SK-N-SH (cell line): ENCODE data around the gene MRNIP. TPM values are rescaled to one million over a fixed set of nuclear protein-coding genes. Genes with fewer than 3 reads are reported as not detected.

ENCODE experiments used
- CTCF ChIA-PET: fragments of 300-600, 350-600 bp; formaldehyde crosslinking; extraction: SDS; loops from one replicate; lab custom pipeline; 2021; lab: Yijun Ruan, JAX
- POLR2A ChIA-PET: fragments of 350-600 bp; sonication (Branson Sonifier 250); formaldehyde crosslinking; extraction: SDS; loops from one replicate; lab custom pipeline; 2020; ENCODE audit warnings: antibody characterized with exemption, inconsistent platforms; lab: Yijun Ruan, JAX
- DNase-seq: peaks from one replicate; pipeline ENCODE4 v3.0.0; 2012
- H2AFZ ChIP-seq: fragments of 200-600 bp; sonication (generic); 2 replicates; pipeline ENCODE4 v1.8.1; 2016; ENCODE audit warnings: antibody characterized with exemption, mild to moderate bottlenecking, low read depth
- H3F3A ChIP-seq: fragments of 200-600 bp; sonication (generic); replicated peaks from 2 replicates; pipeline ENCODE3; 2016; ENCODE audit warnings: antibody characterized with exemption, mild to moderate bottlenecking; ENCODE audit not compliant: insufficient read depth
- H3K27ac ChIP-seq, 2 experiments: fragments of 200-500 bp in 1 of 2; fragments of 200-600 bp in 1 of 2; sonication (Bioruptor generic) in 1 of 2; sonication (generic), shearing (Covaris generic) in 1 of 2; 2 replicates each; pipeline versions ENCODE4 v1.5.1 to v1.6.1; 2014 to 2016; ENCODE audit warnings: low read depth in 2 of 2, inconsistent platforms in 1 of 2, low read length in 1 of 2, mild to moderate bottlenecking in 1 of 2, mixed read lengths in 1 of 2
- H3K27me3 ChIP-seq: fragments of 200-600 bp; sonication (generic), shearing (Covaris generic); 2 replicates; pipeline ENCODE4 v1.6.1; 2016; ENCODE audit warnings: mixed run types; ENCODE audit not compliant: insufficient read depth
- H3K36me3 ChIP-seq, 2 experiments: fragments of 200-500 bp in 1 of 2; fragments of 200-600 bp in 1 of 2; sonication (Bioruptor generic) in 1 of 2; sonication (generic) in 1 of 2; replicated peaks in 1 of 2; 2 replicates each; pipeline versions ENCODE3 to v1.5.1; 2014 to 2016; ENCODE audit warnings: low read length in 1 of 2, mild to moderate bottlenecking in 1 of 2; ENCODE audit not compliant: insufficient read depth in 2 of 2, control insufficient read depth in 1 of 2
- H3K4me1 ChIP-seq, 2 experiments: fragments of 200-500 bp in 1 of 2; fragments of 200-600 bp in 1 of 2; sonication (Bioruptor generic) in 1 of 2; sonication (generic), shearing (Covaris generic) in 1 of 2; 2 replicates each; pipeline versions ENCODE4 v1.5.1 to v1.6.1; 2014 to 2016; ENCODE audit warnings: low read depth in 1 of 2, low read length in 1 of 2, mixed run types in 1 of 2; ENCODE audit not compliant: insufficient read depth in 2 of 2, control insufficient read depth in 1 of 2
- H3K4me2 ChIP-seq: fragments of 200-600 bp; sonication (generic), shearing (Covaris generic); 2 replicates; pipeline ENCODE4 v1.6.1; 2017; ENCODE audit warnings: mixed run types
- H3K4me3 ChIP-seq, 2 experiments: fragments of 200-500 bp in 1 of 2; fragments of 200-600 bp in 1 of 2; sonication (Bioruptor generic) in 1 of 2; sonication (generic), shearing (Covaris generic) in 1 of 2; 2 replicates each; pipeline versions ENCODE4 v1.5.1 to v1.8.1; 2014 to 2016; ENCODE audit warnings: low read depth in 2 of 2, inconsistent platforms in 1 of 2, low read length in 1 of 2, mild to moderate bottlenecking in 1 of 2, mixed read lengths in 1 of 2, moderate library complexity in 1 of 2
- H3K79me2 ChIP-seq: fragments of 200-600 bp; sonication (generic); 2 replicates; pipeline ENCODE4 v1.8.1; 2017; ENCODE audit warnings: mild to moderate bottlenecking; ENCODE audit not compliant: insufficient read depth
- H3K9ac ChIP-seq: fragments of 200-600 bp; sonication (generic); 2 replicates; pipeline ENCODE4 v1.6.1; 2017; ENCODE audit warnings: mixed run types
- H3K9me2 ChIP-seq: fragments of 200-600 bp; sonication (generic); 2 replicates; pipeline ENCODE4 v1.6.1; 2017; ENCODE audit warnings: mixed run types
- H3K9me3 ChIP-seq: fragments of 200-600 bp; sonication (generic); 2 replicates; pipeline ENCODE4 v1.6.1; 2017; ENCODE audit warnings: mixed run types, mild to moderate bottlenecking, moderate library complexity
- H4K20me1 ChIP-seq: fragments of 200-600 bp; sonication (generic); 2 replicates; pipeline ENCODE4 v1.6.1; 2017; ENCODE audit warnings: mild to moderate bottlenecking, mixed run types; ENCODE audit not compliant: insufficient read depth
- EP300 ChIP-seq, 2 experiments: IDR thresholded peaks; 2 replicates each; pipeline versions ENCODE4 v1.4.0 to v1.6.1; 2012; ENCODE audit warnings: borderline replicate concordance in 1 of 2, low read depth in 1 of 2, low read length in 1 of 2
- EZH2phosphoT487 ChIP-seq: fragments of 200-600 bp; sonication (generic); IDR thresholded peaks from 2 replicates; pipeline ENCODE4 v1.6.1; 2017; ENCODE audit warnings: low read depth, mixed run types, mild to moderate bottlenecking, antibody characterized with exemption, moderate library complexity, borderline replicate concordance
- FOXM1 ChIP-seq: IDR thresholded peaks from 2 replicates; pipeline ENCODE4 v1.4.0; 2012; ENCODE audit warnings: low read depth, mild to moderate bottlenecking
- JUND ChIP-seq: IDR thresholded peaks from 2 replicates; pipeline ENCODE4 v1.4.0; 2012
- MAX ChIP-seq: IDR thresholded peaks from 2 replicates; pipeline ENCODE4 v1.4.0; 2012; ENCODE audit warnings: low read depth
- MEF2A ChIP-seq: IDR thresholded peaks from 2 replicates; pipeline ENCODE4 v1.4.0; 2012; ENCODE audit warnings: low read depth, borderline replicate concordance
- MXI1 ChIP-seq: IDR thresholded peaks from 2 replicates; pipeline ENCODE4 v1.6.1; 2012; ENCODE audit warnings: mild to moderate bottlenecking, low read depth, low read length, improper control_type of control experiment
- NFIC ChIP-seq: IDR thresholded peaks from 2 replicates; pipeline ENCODE4 v1.4.0; 2012; ENCODE audit warnings: borderline replicate concordance
- PBX3 ChIP-seq: IDR thresholded peaks from 2 replicates; pipeline ENCODE4; 2012
- POLR2AphosphoS5 ChIP-seq: IDR thresholded peaks from 2 replicates; pipeline ENCODE4 v1.6.1; 2012; ENCODE audit warnings: low read depth, low read length
- RCOR1 ChIP-seq: fragments of 150-350 bp; IDR thresholded peaks from 2 replicates; pipeline ENCODE4 v1.6.1; 2017; ENCODE audit warnings: antibody characterized with exemption, low read length
- RFX5 ChIP-seq: IDR thresholded peaks from 2 replicates; pipeline ENCODE4 v1.6.1; 2012; ENCODE audit warnings: mild to moderate bottlenecking, improper control_type of control experiment, low read length
- RXRA ChIP-seq: IDR thresholded peaks from 2 replicates; pipeline ENCODE4 v1.4.0; 2012; ENCODE audit warnings: low read depth, mild to moderate bottlenecking, borderline replicate concordance
- SIN3A ChIP-seq: IDR thresholded peaks from 2 replicates; pipeline ENCODE4 v1.6.1; 2012; ENCODE audit warnings: low read depth, mild to moderate bottlenecking, low read length, moderate library complexity, borderline replicate concordance
- SMC3 ChIP-seq: IDR thresholded peaks from 2 replicates; pipeline ENCODE4 v1.6.1; 2012; ENCODE audit warnings: low read depth, low read length, improper control_type of control experiment
- TAF1 ChIP-seq: IDR thresholded peaks from 2 replicates; pipeline ENCODE4 v1.6.1; 2012; ENCODE audit warnings: low read depth, mild to moderate bottlenecking, low read length, moderate library complexity, borderline replicate concordance
- TCF12 ChIP-seq: IDR thresholded peaks from 2 replicates; pipeline ENCODE4 v1.4.0; 2012
- YY1 ChIP-seq: IDR thresholded peaks from 2 replicates; pipeline ENCODE4 v1.4.0; 2012; ENCODE audit warnings: low read depth, mild to moderate bottlenecking
- WGBS: methylation state at CpG from one replicate; pipeline ENCODE4 v1.1.6; 2017; ENCODE audit warnings: low lambda C conversion rate; 5-methylcytosine and 5-hydroxymethylcytosine counted together
- polyA plus RNA-seq, 3 experiments: library from polyadenylated mRNA; depleted of rRNA; stranded (reverse); fragments of >200 nt; gene quantifications; 2 replicates each; pipeline ENCODE4 v1.2.3, GENCODE V29; 2012
- TF ChIP-seq, protein P1 (sequence below): fragments of 200-600 bp; sonication (generic); IDR thresholded peaks from 2 replicates; pipeline ENCODE4 v1.6.1; 2017; ENCODE audit warnings: antibody characterized with exemption, mild to moderate bottlenecking, moderate library complexity
- TF ChIP-seq, protein P2 (sequence below): IDR thresholded peaks from 2 replicates; pipeline ENCODE4 v1.4.0; 2012; ENCODE audit warnings: low read depth, borderline replicate concordance
- TF ChIP-seq, protein P3 (sequence below): fragments of 150-350 bp; IDR thresholded peaks from 2 replicates; pipeline ENCODE4 v1.6.1; 2017; ENCODE audit warnings: antibody characterized with exemption, low read length, low read depth, borderline replicate concordance
- TF ChIP-seq, protein P4 (sequence below): fragments of 150-350 bp; IDR thresholded peaks from 2 replicates; pipeline ENCODE4 v1.6.1; 2016; ENCODE audit warnings: mild to moderate bottlenecking, low read depth, low read length

Gene MRNIP
- polyA plus RNA-seq, 1 of the 3 experiments (the other 2 are of a cell fraction): 32.8 TPM

DNA sequence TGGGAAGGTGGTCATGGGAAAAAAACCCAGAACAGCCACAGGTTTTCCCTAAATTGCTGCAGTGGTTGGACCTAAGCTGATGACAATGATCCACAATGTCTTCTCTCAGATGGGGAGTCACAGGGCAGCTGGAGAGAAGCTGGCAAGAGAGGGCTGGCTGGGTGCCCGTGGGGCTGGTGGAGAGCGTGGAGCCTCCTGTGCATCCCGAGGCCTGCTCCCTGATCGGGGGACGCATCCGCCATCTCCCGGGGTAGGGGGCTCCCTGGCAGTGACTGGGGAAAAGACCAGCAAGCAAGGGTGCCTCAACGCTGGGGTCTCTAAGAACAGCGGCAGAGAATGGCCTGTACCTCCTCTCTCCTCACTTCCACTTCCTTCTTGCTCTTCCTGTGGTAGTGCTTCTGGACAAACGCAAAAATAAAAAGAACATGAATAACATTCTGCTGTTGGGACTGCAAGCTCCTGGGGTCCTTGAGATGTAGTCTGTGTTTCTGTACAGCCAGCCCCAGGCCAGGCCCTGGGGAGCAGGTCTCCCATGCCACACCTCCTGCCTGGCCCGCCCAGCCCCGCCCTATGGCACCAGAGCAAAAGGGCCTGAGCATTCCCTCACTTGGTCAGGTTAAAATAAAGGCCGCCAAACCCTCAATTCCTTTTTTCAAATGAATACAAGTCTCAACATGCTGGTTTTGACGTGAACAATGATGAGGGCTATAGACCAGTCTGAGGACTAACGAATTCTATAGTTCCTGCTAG lies 7.0 kb upstream of the MRNIP start:
- no peak for DNase-seq
- Histone ChIP-seq H3K9me2 (no peaks in the 10 kb centered on the region), H3K27me3 (no peaks in the 10 kb centered on the region), H3K4me3 (no peak overlapping the region), H3F3A (peaks cover 3% of the 10 kb centered on the region), H3K9me3 (no peaks in the 10 kb centered on the region), H3K9ac (no peak overlapping the region), H3K79me2 (no peaks in the 10 kb centered on the region), H3K4me2 (no peak overlapping the region), H3K27ac (no peak overlapping the region), H2AFZ (no peak overlapping the region), H4K20me1 (no peaks in the 10 kb centered on the region), H3K4me1 (no peaks in the 10 kb centered on the region), H3K36me3 (peaks cover 28 to 65% of the 10 kb centered on the region in 2 experiments)
- POLR2A ChIA-PET: interaction anchor here (0.5 kb wide), 1 partner anchor 1001 kb away, joined by 4 read pairs; no protein-coding TSS in a partner anchor
- CTCF ChIA-PET: no interaction called here
- TF ChIP-seq EP300 (IDR thresholded peaks at IDR 0.05; ENCODE audit: borderline replicate concordance in 1 of 2, low read depth in 1 of 2, low read length in 1 of 2): no peak
- no peak for TF ChIP-seq PBX3
- TF ChIP-seq FOXM1: no peak
- TF ChIP-seq, protein P1, sequence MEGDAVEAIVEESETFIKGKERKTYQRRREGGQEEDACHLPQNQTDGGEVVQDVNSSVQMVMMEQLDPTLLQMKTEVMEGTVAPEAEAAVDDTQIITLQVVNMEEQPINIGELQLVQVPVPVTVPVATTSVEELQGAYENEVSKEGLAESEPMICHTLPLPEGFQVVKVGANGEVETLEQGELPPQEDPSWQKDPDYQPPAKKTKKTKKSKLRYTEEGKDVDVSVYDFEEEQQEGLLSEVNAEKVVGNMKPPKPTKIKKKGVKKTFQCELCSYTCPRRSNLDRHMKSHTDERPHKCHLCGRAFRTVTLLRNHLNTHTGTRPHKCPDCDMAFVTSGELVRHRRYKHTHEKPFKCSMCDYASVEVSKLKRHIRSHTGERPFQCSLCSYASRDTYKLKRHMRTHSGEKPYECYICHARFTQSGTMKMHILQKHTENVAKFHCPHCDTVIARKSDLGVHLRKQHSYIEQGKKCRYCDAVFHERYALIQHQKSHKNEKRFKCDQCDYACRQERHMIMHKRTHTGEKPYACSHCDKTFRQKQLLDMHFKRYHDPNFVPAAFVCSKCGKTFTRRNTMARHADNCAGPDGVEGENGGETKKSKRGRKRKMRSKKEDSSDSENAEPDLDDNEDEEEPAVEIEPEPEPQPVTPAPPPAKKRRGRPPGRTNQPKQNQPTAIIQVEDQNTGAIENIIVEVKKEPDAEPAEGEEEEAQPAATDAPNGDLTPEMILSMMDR: no peak
- TF ChIP-seq, protein P2, sequence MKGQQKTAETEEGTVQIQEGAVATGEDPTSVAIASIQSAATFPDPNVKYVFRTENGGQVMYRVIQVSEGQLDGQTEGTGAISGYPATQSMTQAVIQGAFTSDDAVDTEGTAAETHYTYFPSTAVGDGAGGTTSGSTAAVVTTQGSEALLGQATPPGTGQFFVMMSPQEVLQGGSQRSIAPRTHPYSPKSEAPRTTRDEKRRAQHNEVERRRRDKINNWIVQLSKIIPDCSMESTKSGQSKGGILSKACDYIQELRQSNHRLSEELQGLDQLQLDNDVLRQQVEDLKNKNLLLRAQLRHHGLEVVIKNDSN: no peak
- TF ChIP-seq, protein P3, sequence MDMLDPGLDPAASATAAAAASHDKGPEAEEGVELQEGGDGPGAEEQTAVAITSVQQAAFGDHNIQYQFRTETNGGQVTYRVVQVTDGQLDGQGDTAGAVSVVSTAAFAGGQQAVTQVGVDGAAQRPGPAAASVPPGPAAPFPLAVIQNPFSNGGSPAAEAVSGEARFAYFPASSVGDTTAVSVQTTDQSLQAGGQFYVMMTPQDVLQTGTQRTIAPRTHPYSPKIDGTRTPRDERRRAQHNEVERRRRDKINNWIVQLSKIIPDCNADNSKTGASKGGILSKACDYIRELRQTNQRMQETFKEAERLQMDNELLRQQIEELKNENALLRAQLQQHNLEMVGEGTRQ: no peak
- WGBS: 95% methylated on average over 9 of the region's 15 CpGs

DNA sequence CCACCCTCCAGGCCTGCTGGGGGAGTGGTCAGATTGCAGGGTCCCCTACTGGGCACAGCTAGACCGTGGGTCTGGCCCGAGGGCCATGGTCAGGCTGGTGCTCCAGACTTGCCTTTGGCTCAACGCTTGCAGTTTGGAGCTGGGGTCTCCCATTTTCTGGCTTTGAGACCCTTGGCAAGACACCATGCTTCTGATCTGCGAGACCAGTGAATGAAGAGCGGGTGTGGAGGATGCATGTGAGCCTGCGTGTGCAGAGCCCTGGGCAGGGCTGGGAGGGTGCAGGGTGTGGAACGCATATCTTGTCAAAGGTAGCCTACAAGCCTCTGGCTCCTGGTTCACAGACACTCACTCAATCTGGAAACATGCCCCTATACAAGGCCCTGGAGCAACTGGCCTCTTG lies 6.1 kb upstream of the MRNIP start:
- H3K27ac ChIP-seq: no peak overlapping the region
- POLR2A ChIA-PET: no interaction called here
- H3K9ac ChIP-seq: no peak overlapping the region
- H3K4me3 ChIP-seq: no peak overlapping the region
- H3K9me3 ChIP-seq: no peaks in the 10 kb centered on the region
- no peaks in the 10 kb centered on the region for H4K20me1 ChIP-seq
- DNase-seq: no peak
- H2AFZ ChIP-seq: no peak overlapping the region
- CTCF ChIA-PET: interaction anchor here (1.4 to 1.5 kb wide), 2 partner anchors 11 to 111 kb away, joined by 4 to 5 read pairs; no protein-coding TSS in a partner anchor
- H3K4me2 ChIP-seq: no peak overlapping the region
- no peaks in the 10 kb centered on the region for H3K9me2 ChIP-seq
- H3K36me3 ChIP-seq: peaks cover 28 to 57% of the 10 kb centered on the region in 2 experiments
- H3K4me1 ChIP-seq: peaks cover 3 to 7% of the 10 kb centered on the region in 2 experiments; a peak in 1 of 4 replicates
- no peaks in the 10 kb centered on the region for H3K79me2 ChIP-seq
- TF ChIP-seq, protein P4, sequence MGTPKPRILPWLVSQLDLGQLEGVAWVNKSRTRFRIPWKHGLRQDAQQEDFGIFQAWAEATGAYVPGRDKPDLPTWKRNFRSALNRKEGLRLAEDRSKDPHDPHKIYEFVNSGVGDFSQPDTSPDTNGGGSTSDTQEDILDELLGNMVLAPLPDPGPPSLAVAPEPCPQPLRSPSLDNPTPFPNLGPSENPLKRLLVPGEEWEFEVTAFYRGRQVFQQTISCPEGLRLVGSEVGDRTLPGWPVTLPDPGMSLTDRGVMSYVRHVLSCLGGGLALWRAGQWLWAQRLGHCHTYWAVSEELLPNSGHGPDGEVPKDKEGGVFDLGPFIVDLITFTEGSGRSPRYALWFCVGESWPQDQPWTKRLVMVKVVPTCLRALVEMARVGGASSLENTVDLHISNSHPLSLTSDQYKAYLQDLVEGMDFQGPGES: no peak
- TF ChIP-seq TAF1 (no peak), RXRA (no peak), MEF2A (no peak), POLR2AphosphoS5 (no peak), MAX (no peak), SIN3A (no peak), NFIC (no peak), JUND (no peak), RFX5 (no peak), EZH2phosphoT487 (no peak), TCF12 (no peak), FOXM1 (no peak), MXI1 (no peak), YY1 (no peak), SMC3 (no peak), RCOR1 (no peak)
- H3K27me3 ChIP-seq: no peaks in the 10 kb centered on the region
- peaks cover 9% of the 10 kb centered on the region for H3F3A ChIP-seq
- 91% methylated on average over 4 of the region's 7 CpGs for whole genome bisulfite sequencing
